Neural progenitor cell (in vitro differentiated cells): ENCODE results near the gene NOTCH4.
"Not testable (repeated sequence)": the region's sequence is repeated elsewhere in the genome, so short reads cannot be mapped to it uniquely, and the experiment has no call there.

Experiments used
- EZH2 ChIP-seq: fragments of 200-600 bp; sonication (generic); IDR thresholded peaks from 2 replicates; pipeline ENCODE4 v1.6.1; 2017; ENCODE audit warnings: antibody characterized with exemption, mild to moderate bottlenecking, moderate library complexity
- EZH2phosphoT487 ChIP-seq: fragments of 200-600 bp; sonication (generic); IDR thresholded peaks from 2 replicates; pipeline ENCODE4 v1.6.1; 2017; ENCODE audit warnings: antibody characterized with exemption
- TF ChIP-seq, protein P1 (sequence below): fragments of 200-600 bp; sonication (generic); IDR thresholded peaks from 2 replicates; pipeline ENCODE4 v1.5.1; 2017; ENCODE audit warnings: antibody characterized with exemption, mild to moderate bottlenecking

DNA sequence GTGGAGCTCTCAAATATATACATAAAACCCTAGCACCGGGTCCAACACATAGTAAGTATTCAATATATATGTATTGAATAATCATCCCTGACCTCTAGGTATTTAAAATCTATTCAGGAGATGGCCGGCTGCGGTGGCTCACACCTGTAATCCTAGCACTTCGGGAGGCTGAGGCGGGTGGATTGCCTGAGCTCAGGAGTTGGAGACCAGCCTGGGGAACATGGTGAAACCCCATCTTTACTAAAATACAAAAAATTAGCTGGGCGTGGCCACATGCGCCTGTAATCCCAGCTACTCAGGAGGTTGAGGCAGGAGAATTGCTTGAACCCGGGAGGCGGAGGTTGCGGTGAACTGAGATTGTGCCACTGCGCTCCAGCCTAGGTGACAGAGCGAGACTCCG, 30.8 kb downstream of the NOTCH4 start:
- TF ChIP-seq, protein P1, sequence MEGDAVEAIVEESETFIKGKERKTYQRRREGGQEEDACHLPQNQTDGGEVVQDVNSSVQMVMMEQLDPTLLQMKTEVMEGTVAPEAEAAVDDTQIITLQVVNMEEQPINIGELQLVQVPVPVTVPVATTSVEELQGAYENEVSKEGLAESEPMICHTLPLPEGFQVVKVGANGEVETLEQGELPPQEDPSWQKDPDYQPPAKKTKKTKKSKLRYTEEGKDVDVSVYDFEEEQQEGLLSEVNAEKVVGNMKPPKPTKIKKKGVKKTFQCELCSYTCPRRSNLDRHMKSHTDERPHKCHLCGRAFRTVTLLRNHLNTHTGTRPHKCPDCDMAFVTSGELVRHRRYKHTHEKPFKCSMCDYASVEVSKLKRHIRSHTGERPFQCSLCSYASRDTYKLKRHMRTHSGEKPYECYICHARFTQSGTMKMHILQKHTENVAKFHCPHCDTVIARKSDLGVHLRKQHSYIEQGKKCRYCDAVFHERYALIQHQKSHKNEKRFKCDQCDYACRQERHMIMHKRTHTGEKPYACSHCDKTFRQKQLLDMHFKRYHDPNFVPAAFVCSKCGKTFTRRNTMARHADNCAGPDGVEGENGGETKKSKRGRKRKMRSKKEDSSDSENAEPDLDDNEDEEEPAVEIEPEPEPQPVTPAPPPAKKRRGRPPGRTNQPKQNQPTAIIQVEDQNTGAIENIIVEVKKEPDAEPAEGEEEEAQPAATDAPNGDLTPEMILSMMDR = not testable (repeated sequence)
- not testable (repeated sequence) for TF ChIP-seq EZH2, EZH2phosphoT487
